ENCODE measurements around the gene MRO.
"Not testable (repeated sequence)": the region's sequence is repeated elsewhere in the genome, so short reads cannot be mapped to it uniquely, and the experiment has no call there.

Gene MRO

GRCh38 chr18:50790948-50791347 is 28.9 kb downstream of the MRO start:
- DNase-seq: no peak

GRCh38 chr18:50790241-50790640 is 29.6 kb downstream of the MRO start:
- no peak for DNase-seq

GRCh38 chr18:50788284-50788683 is 31.5 kb downstream of the MRO start:
- DNase-seq: no peak

- DNase-seq: no peak
Observed at GRCh38 chr18:50786864-50787263, 33.0 kb downstream of the MRO start.

- DNase-seq: no peak
Observed at GRCh38 chr18:50783553-50783952, 36.3 kb downstream of the MRO start.

- not testable (repeated sequence) for DNase-seq
Observed at GRCh38 chr18:50779021-50779420, 40.8 kb downstream of the MRO start.

- no peak for DNase-seq
Observed at GRCh38 chr18:50776383-50776782, 43.4 kb downstream of the MRO start.

GRCh38 chr18:50775726-50776125 is 44.1 kb downstream of the MRO start:
- no peak for DNase-seq

GRCh38 chr18:50775207-50775606 is 44.6 kb downstream of the MRO start:
- DNase-seq: no peak

- DNase-seq: no peak
Observed at GRCh38 chr18:50769463-50769862, 50.4 kb downstream of the MRO start.

GRCh38 chr18:50757358-50757757 is 62.5 kb downstream of the MRO start:
- no peak for DNase-seq

GRCh38 chr18:50754297-50754696 is 65.5 kb downstream of the MRO start:
- no peak for DNase-seq

GRCh38 chr18:50753311-50753710 is 66.5 kb downstream of the MRO start:
- DNase-seq: no peak

GRCh38 chr18:50751947-50752346 is 67.9 kb downstream of the MRO start:
- no peak for DNase-seq

- no peak for DNase-seq
Observed at GRCh38 chr18:50751490-50751889, 68.3 kb downstream of the MRO start.

GRCh38 chr18:50750546-50750945 is 69.3 kb downstream of the MRO start:
- no peak for DNase-seq

- DNase-seq: no peak
Observed at GRCh38 chr18:50749945-50750344, 69.9 kb downstream of the MRO start.

GRCh38 chr18:50749421-50749820 is 70.4 kb downstream of the MRO start:
- DNase-seq: no peak

GRCh38 chr18:50748243-50749229 is 71.3 kb downstream of the MRO start:
- no peak for DNase-seq

GRCh38 chr18:50747849-50748242 is 72.0 kb downstream of the MRO start:
- no peak for DNase-seq

- no peak for DNase-seq
Observed at GRCh38 chr18:50745945-50746344, 73.9 kb downstream of the MRO start.

All from NCI-H2081 treated with DMSO at 0.1 percent for 48 hours (cell line).